Smooth muscle cell (in vitro differentiated cells): ENCODE data around the gene C1QTNF3. TPM values are rescaled to one million over a fixed set of nuclear protein-coding genes. Genes with fewer than 3 reads are reported as not detected.
A peak's percentile ranks its signal among the peaks of the same experiment; 100 is the strongest.

Experiments used
- DNase-seq: peaks from one replicate; lab custom pipeline; 2025; ENCODE audit not compliant: unreplicated experiment; lab: John Stamatoyannopoulos, UW
- H2AFZ ChIP-seq: fragments of 200-600 bp; sonication (generic); 2 replicates; pipeline ENCODE4 v1.6.0; 2016; ENCODE audit warnings: antibody characterized with exemption, low read depth, mild to moderate bottlenecking
- H3F3A ChIP-seq: fragments of 200-600 bp; sonication (generic); 2 replicates; pipeline ENCODE4 v1.6.0; 2017; ENCODE audit warnings: antibody characterized with exemption, low read depth
- H3K27ac ChIP-seq: fragments of 200-600 bp; sonication (generic); 2 replicates; pipeline ENCODE4 v1.5.1; 2016; ENCODE audit warnings: low read depth, mild to moderate bottlenecking
- H3K27me3 ChIP-seq: fragments of 200-600 bp; sonication (generic); 2 replicates; pipeline ENCODE4 v1.6.1; 2016; ENCODE audit warnings: low read depth, mild to moderate bottlenecking
- H3K36me3 ChIP-seq: fragments of 200-600 bp; sonication (generic); 2 replicates; pipeline ENCODE4 v1.5.1; 2016; ENCODE audit warnings: low read depth
- H3K4me1 ChIP-seq: fragments of 200-600 bp; sonication (generic); 2 replicates; pipeline ENCODE4 v1.5.1; 2016; ENCODE audit warnings: low read depth
- H3K4me2 ChIP-seq: fragments of 200-600 bp; sonication (generic); 2 replicates; pipeline ENCODE4 v1.6.0; 2016; ENCODE audit warnings: mild to moderate bottlenecking
- H3K4me3 ChIP-seq: fragments of 200-600 bp; sonication (generic); 2 replicates; pipeline ENCODE4 v1.5.1; 2016; ENCODE audit warnings: mild to moderate bottlenecking
- H3K79me2 ChIP-seq: fragments of 200-600 bp; sonication (generic); 2 replicates; pipeline ENCODE4 v1.6.0; 2016; ENCODE audit warnings: low read depth, mild to moderate bottlenecking
- H3K9ac ChIP-seq: fragments of 200-600 bp; sonication (generic); 2 replicates; pipeline ENCODE4 v1.6.0; 2016; ENCODE audit warnings: low read depth
- H3K9me3 ChIP-seq: fragments of 200-600 bp; sonication (generic); replicated peaks from 2 replicates; pipeline ENCODE4 v1.5.1; 2016; ENCODE audit warnings: low read depth
- H4K20me1 ChIP-seq: fragments of 200-600 bp; sonication (generic); 2 replicates; pipeline ENCODE4 v1.6.0; 2016; ENCODE audit warnings: low read depth
- CTCF ChIP-seq: fragments of 200-600 bp; sonication (generic); IDR thresholded peaks from 2 replicates; pipeline ENCODE4 v1.5.1; 2017; ENCODE audit warnings: borderline replicate concordance, mild to moderate bottlenecking, antibody characterized with exemption; ENCODE audit not compliant: insufficient read depth, poor library complexity, severe bottlenecking
- WGBS: methylation state at CpG from one replicate; pipeline ENCODE4 v1.1.7; 2016; ENCODE audit warnings: low lambda C conversion rate; 5-methylcytosine and 5-hydroxymethylcytosine counted together
- polyA plus RNA-seq: library from polyadenylated mRNA; unstranded; fragments of >200 nt; fragmentation: Nextera tagmentation; extraction: Ambion mirVana; gene quantifications from 2 replicates; pipeline ENCODE4 v1.2.1, GENCODE V29; 2016
- total RNA-seq: library from RNA; depleted of rRNA; stranded (reverse); fragments of >200 nt; gene quantifications from 2 replicates; pipeline ENCODE4 v1.2.3, GENCODE V29; 2014

Gene C1QTNF3
- total and polyA plus RNA-seq, 2 experiments from 2014 or later = 3.7 to 4.8 TPM

DNA sequence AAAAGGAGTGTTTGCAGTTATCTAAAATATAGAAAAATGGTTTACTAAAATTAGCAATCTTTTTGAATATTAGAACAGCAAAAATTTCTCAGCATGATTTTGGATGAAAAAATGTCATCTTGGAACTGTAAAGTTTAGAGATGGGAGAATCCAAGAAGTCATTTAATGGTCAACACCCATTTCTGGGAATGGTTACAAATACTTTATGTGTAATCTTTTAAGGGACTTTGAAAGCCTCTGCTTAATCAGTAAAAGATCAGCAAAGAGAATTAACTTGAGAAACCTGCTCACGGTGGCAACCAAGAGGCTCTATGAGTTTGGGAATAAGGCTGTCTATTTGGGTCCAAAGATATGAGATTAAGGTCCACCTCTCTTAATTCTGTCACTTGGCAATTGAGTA, 13.0 kb downstream of the C1QTNF3 start:
- Histone ChIP-seq H3K27me3 (no peaks in the 10 kb centered on the region), H3K9ac (no peak overlapping the region), H3K4me3 (no peak overlapping the region), H3K79me2 (no peaks in the 10 kb centered on the region), H2AFZ (no peak overlapping the region), H3K36me3 (no peaks in the 10 kb centered on the region), H3K27ac (no peak overlapping the region), H3F3A (no peaks in the 10 kb centered on the region), H3K4me2 (no peak overlapping the region), H3K4me1 (no peaks in the 10 kb centered on the region), H4K20me1 (no peaks in the 10 kb centered on the region), H3K9me3 (no peaks in the 10 kb centered on the region)
- no peak for TF ChIP-seq CTCF
- DNase-seq = no peak
- WGBS = 95% methylated on average over 1 of the region's 1 CpG

- Histone ChIP-seq H3F3A (no peaks in the 10 kb centered on the region), H3K79me2 (no peaks in the 10 kb centered on the region), H3K4me3 (no peak overlapping the region), H3K9me3 (no peaks in the 10 kb centered on the region), H3K4me2 (no peak overlapping the region), H2AFZ (no peak overlapping the region), H4K20me1 (no peaks in the 10 kb centered on the region), H3K27me3 (no peaks in the 10 kb centered on the region), H3K4me1 (no peaks in the 10 kb centered on the region), H3K9ac (no peak overlapping the region), H3K27ac (no peak overlapping the region), H3K36me3 (no peaks in the 10 kb centered on the region)
- DNase-seq = no peak
- WGBS = 88% methylated on average over 3 of the region's 3 CpGs
- no peak for TF ChIP-seq CTCF
Observed at GRCh38 chr5:34028349-34028748, 14.7 kb downstream of the C1QTNF3 start.

- Histone ChIP-seq H3K79me2 (no peaks in the 10 kb centered on the region), H3K4me1 (peaks cover 7% of the 10 kb centered on the region), H3K36me3 (no peaks in the 10 kb centered on the region), H3K4me3 (no peak overlapping the region), H4K20me1 (no peaks in the 10 kb centered on the region), H3K27ac (no peak overlapping the region), H3K9ac (no peak overlapping the region), H3K9me3 (no peaks in the 10 kb centered on the region), H3F3A (peaks cover 7% of the 10 kb centered on the region), H2AFZ (no peak overlapping the region), H3K27me3 (no peaks in the 10 kb centered on the region), H3K4me2 (no peak overlapping the region)
- WGBS = 90% methylated on average over 9 of the region's 9 CpGs
- no peak for TF ChIP-seq CTCF
- no peak for DNase-seq
Observed at GRCh38 chr5:34026089-34026761, 16.8 kb downstream of the C1QTNF3 start.

GRCh38 chr5:34022121-34022705, 20.8 kb downstream of the C1QTNF3 start:
- no peaks in the 10 kb centered on the region for H3K79me2 ChIP-seq
- H3K27ac ChIP-seq = peak overlapping the region; percentile 74
- H4K20me1 ChIP-seq = no peaks in the 10 kb centered on the region
- peaks cover 7% of the 10 kb centered on the region for H3F3A ChIP-seq
- H3K4me3 ChIP-seq = no peak overlapping the region
- H3K27me3 ChIP-seq = no peaks in the 10 kb centered on the region
- peak overlapping the region; percentile 10 for H3K4me2 ChIP-seq
- H3K9ac ChIP-seq = no peak overlapping the region
- 20% methylated on average over 2 of the region's 2 CpGs for WGBS
- TF ChIP-seq CTCF = no peak
- H3K36me3 ChIP-seq = no peaks in the 10 kb centered on the region
- DNase-seq = no peak
- no peaks in the 10 kb centered on the region for H3K9me3 ChIP-seq
- peaks cover 7% of the 10 kb centered on the region for H3K4me1 ChIP-seq
- peak overlapping the region; percentile 55 for H2AFZ ChIP-seq
